CD14-positive monocyte (primary cell): ENCODE data around the gene SPRYD4. TPM values are rescaled to one million over a fixed set of nuclear protein-coding genes. Genes with fewer than 3 reads are reported as not detected.
A peak's percentile ranks its signal among the peaks of the same experiment; 100 is the strongest.

Experiments used
- DNase-seq, 3 donors: peaks; one replicate each; pipeline ENCODE4 v3.0.0-alpha.2; 2011 to 2022
- H2AFZ ChIP-seq: 2 replicates; pipeline ENCODE4 v1.6.0; 2012; ENCODE audit warnings: mild to moderate bottlenecking, low read depth, low read length, inconsistent platforms; ENCODE audit not compliant: insufficient read depth, poor library complexity, severe bottlenecking
- H3K27ac ChIP-seq, 2 donors: 1 replicate in 1 of 2; 2 replicates in 1 of 2; pipeline ENCODE4 v1.5.1; 2012 to 2013; ENCODE audit warnings: low read length in 2 of 2, control low read depth in 1 of 2, inconsistent platforms in 1 of 2, low read depth in 1 of 2, mild to moderate bottlenecking in 1 of 2
- H3K27me3 ChIP-seq, 2 donors: one replicate each; pipeline versions ENCODE4 v1.6.0 to v1.6.1; 2011 to 2013; ENCODE audit warnings: low read length in 2 of 2; ENCODE audit not compliant: control insufficient read depth in 2 of 2, insufficient read depth in 2 of 2
- H3K36me3 ChIP-seq, 2 donors: replicated peaks in 1 of 2; 1 replicate in 1 of 2; 2 replicates in 1 of 2; pipeline versions ENCODE4 v1.5.1 to v1.6.1; 2012 to 2013; ENCODE audit warnings: low read length in 2 of 2, control low read depth in 1 of 2, inconsistent platforms in 1 of 2, mild to moderate bottlenecking in 1 of 2; ENCODE audit not compliant: insufficient read depth in 2 of 2, control insufficient read depth in 1 of 2
- H3K4me1 ChIP-seq, 2 donors: 1 replicate in 1 of 2; 2 replicates in 1 of 2; pipeline versions ENCODE4 v1.5.1 to v1.6.1; 2012 to 2013; ENCODE audit warnings: low read length in 2 of 2, control low read depth in 1 of 2, inconsistent platforms in 1 of 2, mild to moderate bottlenecking in 1 of 2, moderate library complexity in 1 of 2; ENCODE audit not compliant: insufficient read depth in 2 of 2, control insufficient read depth in 1 of 2
- H3K4me2 ChIP-seq: replicated peaks from 2 replicates; pipeline ENCODE3; 2012; ENCODE audit warnings: low read length, moderate library complexity, mild to moderate bottlenecking; ENCODE audit not compliant: poor library complexity, severe bottlenecking; ENCODE audit errors: extremely low read depth
- H3K4me3 ChIP-seq, 3 experiments: fragments of 200-600 bp in 1 of 3; sonication (generic) in 1 of 3; replicated peaks in 1 of 3; 1 replicate in 2 of 3; 2 replicates in 1 of 3; pipeline ENCODE4 v1.5.1; 2011 to 2013; ENCODE audit warnings: low read length in 3 of 3, mild to moderate bottlenecking in 3 of 3, control low read depth in 2 of 3, low read depth in 2 of 3, inconsistent platforms in 1 of 3, moderate library complexity in 1 of 3
- H3K79me2 ChIP-seq: 2 replicates; pipeline ENCODE4 v1.6.0; 2012; ENCODE audit warnings: mild to moderate bottlenecking, control low read depth, inconsistent platforms, low read length, moderate library complexity; ENCODE audit not compliant: insufficient read depth
- H3K9ac ChIP-seq: 2 replicates; pipeline ENCODE4 v1.6.0; 2017; ENCODE audit warnings: low read length, mild to moderate bottlenecking; ENCODE audit not compliant: insufficient read depth, poor library complexity, severe bottlenecking
- H3K9me3 ChIP-seq, 2 donors: replicated peaks in 1 of 2; 1 replicate in 1 of 2; 2 replicates in 1 of 2; pipeline versions ENCODE4 v1.5.1 to v1.6.1; 2012 to 2013; ENCODE audit warnings: low read length in 2 of 2, control low read depth in 1 of 2; ENCODE audit not compliant: control insufficient read depth in 1 of 2, insufficient read depth in 1 of 2
- H4K20me1 ChIP-seq: 2 replicates; pipeline ENCODE4 v1.6.0; 2012; ENCODE audit warnings: mild to moderate bottlenecking, low read length, control low read depth, moderate library complexity; ENCODE audit not compliant: insufficient read depth
- H3K27ac Mint-ChIP-seq, 7 donors: one replicate each; pipeline ENCODE4 v1.8.0; 2020; ENCODE audit warnings: mild to moderate bottlenecking in 7 of 7, mixed read lengths in 7 of 7, moderate library complexity in 6 of 7, inconsistent platforms in 2 of 7
- H3K27me3 Mint-ChIP-seq, 3 donors: one replicate each; pipeline ENCODE4 v1.8.0; 2021 to 2022; ENCODE audit warnings: low read depth in 3 of 3, mild to moderate bottlenecking in 3 of 3, mixed read lengths in 3 of 3, moderate library complexity in 3 of 3, inconsistent platforms in 1 of 3
- H3K36me3 Mint-ChIP-seq, 2 donors: one replicate each; pipeline ENCODE4 v1.8.0; 2020; ENCODE audit warnings: mixed read lengths in 2 of 2, inconsistent platforms in 1 of 2, mild to moderate bottlenecking in 1 of 2
- H3K4me1 Mint-ChIP-seq: one replicate; pipeline ENCODE4 v1.8.0; 2020; ENCODE audit warnings: mild to moderate bottlenecking, mixed read lengths
- H3K4me3 Mint-ChIP-seq, 2 donors: one replicate each; pipeline ENCODE4 v1.8.0; 2020; ENCODE audit warnings: mild to moderate bottlenecking in 2 of 2, mixed read lengths in 2 of 2, moderate library complexity in 1 of 2
- H3K9me3 Mint-ChIP-seq, 7 donors: one replicate each; pipeline ENCODE4 v1.8.0; 2020 to 2022; ENCODE audit warnings: mixed read lengths in 7 of 7, mild to moderate bottlenecking in 6 of 7, moderate library complexity in 6 of 7, inconsistent platforms in 2 of 7
- WGBS: methylation state at CpG from one replicate; pipeline ENCODE4 v1.1.5; 2013; ENCODE audit warnings: missing lambda C conversion rate; ENCODE audit not compliant: insufficient coverage; 5-methylcytosine and 5-hydroxymethylcytosine counted together
- intact Hi-C, 2 donors: fragments of 100-400 bp; cut with micrococcal nuclease; formaldehyde crosslinking; loops; one replicate each; pipeline versions ENCODE4 v1.15.0 to v1.15.1; 2023
- polyA plus RNA-seq, 3 donors: library from polyadenylated mRNA; depleted of rRNA in 1 of 3; unstranded in 2 of 3; stranded (reverse) in 1 of 3; fragments of 300-500 nt in 2 of 3; fragments of >200 nt in 1 of 3; fragmentation: Illumina TruSeq in 2 of 3; gene quantifications; 1 replicate in 2 of 3; 2 replicates in 1 of 3; pipeline ENCODE4 v1.2.3, GENCODE V29; 2012 to 2021
- TF ChIP-seq, protein P1 (sequence below): fragments of 200-600 bp; IDR thresholded peaks from one replicate; pipeline ENCODE4 v1.8.0; 2022; ENCODE audit warnings: antibody characterized with exemption, mild to moderate bottlenecking

Gene SPRYD4
- polyA plus RNA-seq, 3 donors, result 1.3 to 2.1 (median 1.4) TPM

DNA sequence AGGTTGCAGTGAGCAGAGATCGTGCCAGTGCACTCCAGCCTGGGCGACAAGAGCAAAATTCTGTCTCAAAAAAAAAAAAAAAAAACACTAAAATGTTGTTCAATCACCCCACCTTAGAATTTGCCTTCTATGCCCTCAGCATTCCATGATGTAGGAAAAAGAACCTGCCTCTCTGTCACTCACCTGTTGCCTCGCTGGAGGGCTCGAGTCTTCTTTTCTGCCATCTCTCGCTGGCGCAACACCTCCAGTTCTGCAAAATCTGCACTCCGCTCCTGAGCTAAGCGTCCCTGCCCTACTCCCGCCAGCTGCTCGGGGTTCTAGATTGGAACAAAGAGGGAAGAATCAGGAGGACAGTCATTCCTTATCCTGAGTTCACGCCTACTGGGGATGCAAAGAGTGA is 37.1 kb upstream of the SPRYD4 start:
- Histone ChIP-seq H3K79me2 (peaks cover 8% of the 10 kb centered on the region), H3K4me2 (no peak overlapping the region), H3K27me3 (no peaks in the 10 kb centered on the region), H3K9me3 (no peaks in the 10 kb centered on the region), H3K27ac (no peak overlapping the region), H2AFZ (no peak overlapping the region), H3K36me3 (peaks cover 29 to 63% of the 10 kb centered on the region in 2 donors), H4K20me1 (no peaks in the 10 kb centered on the region), H3K4me1 (no peaks in the 10 kb centered on the region), H3K4me3 (no peak overlapping the region), H3K9ac (no peak overlapping the region)
- intact Hi-C loops, result no loop called here
- no peak for DNase-seq
- peak overlapping the region in 1 of 7 donors; percentile 7 for H3K27ac Mint-ChIP-seq
- H3K36me3 Mint-ChIP-seq, result peaks cover 39 to 70% of the 10 kb centered on the region in 2 donors
- 97% methylated on average over 6 of the region's 11 CpGs for WGBS
- TF ChIP-seq, protein P1, sequence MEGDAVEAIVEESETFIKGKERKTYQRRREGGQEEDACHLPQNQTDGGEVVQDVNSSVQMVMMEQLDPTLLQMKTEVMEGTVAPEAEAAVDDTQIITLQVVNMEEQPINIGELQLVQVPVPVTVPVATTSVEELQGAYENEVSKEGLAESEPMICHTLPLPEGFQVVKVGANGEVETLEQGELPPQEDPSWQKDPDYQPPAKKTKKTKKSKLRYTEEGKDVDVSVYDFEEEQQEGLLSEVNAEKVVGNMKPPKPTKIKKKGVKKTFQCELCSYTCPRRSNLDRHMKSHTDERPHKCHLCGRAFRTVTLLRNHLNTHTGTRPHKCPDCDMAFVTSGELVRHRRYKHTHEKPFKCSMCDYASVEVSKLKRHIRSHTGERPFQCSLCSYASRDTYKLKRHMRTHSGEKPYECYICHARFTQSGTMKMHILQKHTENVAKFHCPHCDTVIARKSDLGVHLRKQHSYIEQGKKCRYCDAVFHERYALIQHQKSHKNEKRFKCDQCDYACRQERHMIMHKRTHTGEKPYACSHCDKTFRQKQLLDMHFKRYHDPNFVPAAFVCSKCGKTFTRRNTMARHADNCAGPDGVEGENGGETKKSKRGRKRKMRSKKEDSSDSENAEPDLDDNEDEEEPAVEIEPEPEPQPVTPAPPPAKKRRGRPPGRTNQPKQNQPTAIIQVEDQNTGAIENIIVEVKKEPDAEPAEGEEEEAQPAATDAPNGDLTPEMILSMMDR, result no peak
- no peaks in the 10 kb centered on the region for H3K4me1 Mint-ChIP-seq
- peaks cover 2 to 3% (median 2%) of the 10 kb centered on the region in 3 donors for H3K27me3 Mint-ChIP-seq
- no peak overlapping the region for H3K4me3 Mint-ChIP-seq
- H3K9me3 Mint-ChIP-seq, result no peaks in the 10 kb centered on the region

GRCh38 chr12:56431850-56432249 is 36.5 kb upstream of the SPRYD4 start:
- Histone ChIP-seq H3K4me2 (no peak overlapping the region), H3K4me3 (no peak overlapping the region), H3K27me3 (no peaks in the 10 kb centered on the region), H3K4me1 (no peaks in the 10 kb centered on the region), H3K27ac (no peak overlapping the region), H3K79me2 (peaks cover 13% of the 10 kb centered on the region), H3K9ac (no peak overlapping the region), H4K20me1 (no peaks in the 10 kb centered on the region), H2AFZ (no peak overlapping the region), H3K36me3 (peaks cover 29 to 62% of the 10 kb centered on the region in 2 donors), H3K9me3 (no peaks in the 10 kb centered on the region)
- H3K27me3 Mint-ChIP-seq, result peaks cover 0 to 3% (median 2%) of the 10 kb centered on the region in 3 donors
- TF ChIP-seq, protein P1, result no peak
- H3K9me3 Mint-ChIP-seq, result no peaks in the 10 kb centered on the region
- no peaks in the 10 kb centered on the region for H3K4me1 Mint-ChIP-seq
- no peak overlapping the region for H3K4me3 Mint-ChIP-seq
- intact Hi-C loops, result no loop called here
- DNase-seq, result no peak
- WGBS, result no CpG with 5 or more reads among the region's 3 CpGs
- peaks cover 39 to 68% of the 10 kb centered on the region in 2 donors for H3K36me3 Mint-ChIP-seq
- H3K27ac Mint-ChIP-seq, result no peak overlapping the region
